ENCODE data around the gene RASA4.
"Not testable (repeated sequence)": the region's sequence is repeated elsewhere in the genome, so short reads cannot be mapped to it uniquely, and the experiment has no call there.

DNA sequence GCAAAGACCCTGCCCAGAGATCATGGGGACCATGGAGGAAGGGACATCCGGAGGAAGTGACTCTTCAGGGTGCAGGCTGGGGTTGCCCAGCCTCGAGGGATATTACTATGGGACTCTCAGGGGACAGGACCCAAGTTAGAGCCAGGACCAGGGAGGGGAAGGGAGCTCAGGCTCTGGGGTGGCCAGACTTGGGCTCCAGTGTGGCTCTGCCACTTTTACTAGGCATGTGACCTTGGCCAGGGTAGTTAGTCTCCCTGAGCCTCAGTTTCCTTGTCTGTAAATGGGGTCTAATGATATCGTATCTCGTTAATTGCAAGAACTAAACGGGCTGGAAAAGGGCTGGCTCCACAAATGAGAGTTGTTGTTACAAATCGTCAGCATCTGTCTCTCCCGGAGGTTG, 6.1 kb downstream of the RASA4 start:
- TF ChIP-seq, protein P1, sequence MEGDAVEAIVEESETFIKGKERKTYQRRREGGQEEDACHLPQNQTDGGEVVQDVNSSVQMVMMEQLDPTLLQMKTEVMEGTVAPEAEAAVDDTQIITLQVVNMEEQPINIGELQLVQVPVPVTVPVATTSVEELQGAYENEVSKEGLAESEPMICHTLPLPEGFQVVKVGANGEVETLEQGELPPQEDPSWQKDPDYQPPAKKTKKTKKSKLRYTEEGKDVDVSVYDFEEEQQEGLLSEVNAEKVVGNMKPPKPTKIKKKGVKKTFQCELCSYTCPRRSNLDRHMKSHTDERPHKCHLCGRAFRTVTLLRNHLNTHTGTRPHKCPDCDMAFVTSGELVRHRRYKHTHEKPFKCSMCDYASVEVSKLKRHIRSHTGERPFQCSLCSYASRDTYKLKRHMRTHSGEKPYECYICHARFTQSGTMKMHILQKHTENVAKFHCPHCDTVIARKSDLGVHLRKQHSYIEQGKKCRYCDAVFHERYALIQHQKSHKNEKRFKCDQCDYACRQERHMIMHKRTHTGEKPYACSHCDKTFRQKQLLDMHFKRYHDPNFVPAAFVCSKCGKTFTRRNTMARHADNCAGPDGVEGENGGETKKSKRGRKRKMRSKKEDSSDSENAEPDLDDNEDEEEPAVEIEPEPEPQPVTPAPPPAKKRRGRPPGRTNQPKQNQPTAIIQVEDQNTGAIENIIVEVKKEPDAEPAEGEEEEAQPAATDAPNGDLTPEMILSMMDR (IDR thresholded peaks at IDR 0.05; ENCODE audit: borderline replicate concordance, extremely low read depth, low read length, poor library complexity, severe bottlenecking) = not testable (repeated sequence)
- not testable (repeated sequence) for TF ChIP-seq EZH2 (IDR thresholded peaks at IDR 0.05; ENCODE audit: borderline replicate concordance, low read depth, low read length, severe bottlenecking)
